GM12878 (cell line): Measurements from ENCODE around the gene DGKQ. TPM values are rescaled to one million over a fixed set of nuclear protein-coding genes. Genes with fewer than 3 reads are reported as not detected.

Source experiments
- ATAC-seq: fragments of 200-7000 bp; cut with Tn5 transposase; 3 replicates; pipeline ENCODE4 v1.9.1; 2020; ENCODE audit warnings: mild to moderate bottlenecking, moderate library complexity
- BruUV-seq: library from RNA; stranded (reverse); fragments of 400-500 nt; replicated peaks from 2 replicates; lab custom pipeline; 2021; lab: Mats Ljungman, UMichigan
- CTCF ChIA-PET: fragments of 300-600 bp; sonication (Branson Sonifier 250); formaldehyde crosslinking; extraction: SDS; loops from one replicate; lab custom pipeline; 2021; ENCODE audit warnings: inconsistent platforms; lab: Yijun Ruan, JAX
- POLR2A ChIA-PET: fragments of 350-600 bp; formaldehyde crosslinking; extraction: SDS; loops from one replicate; lab custom pipeline; 2021; ENCODE audit warnings: inconsistent platforms; lab: Charles Lee
- RAD21 ChIA-PET: fragments of 300-600 bp; sonication (Branson Sonifier 250); formaldehyde crosslinking; loops from one replicate; lab custom pipeline; 2023; ENCODE audit warnings: antibody characterized with exemption; ENCODE audit not compliant: unreplicated experiment; lab: Charles Lee
- SMC1A ChIA-PET: fragments of 300-600 bp; sonication (Branson Sonifier 250); formaldehyde crosslinking; loops from one replicate; lab custom pipeline; 2023; ENCODE audit not compliant: unreplicated experiment, uncharacterized antibody; lab: Charles Lee
- DNase-seq: peaks from one replicate; pipeline ENCODE4 v3.0.0-alpha.2; 2011; ENCODE audit warnings: low read depth, low spot score
- FAIRE-seq: peaks from 3 replicates; lab custom pipeline; 2011; peaks lifted over from hg19 to GRCh38; lab: Jason Lieb, UNC
- H2AFZ ChIP-seq: 2 replicates; pipeline ENCODE4 v1.6.0; 2011; ENCODE audit warnings: low read depth, low read length, control low read depth; ENCODE audit not compliant: control insufficient read depth
- H3K27ac ChIP-seq: 2 replicates; pipeline ENCODE4 v1.5.1; 2011; ENCODE audit warnings: control low read depth; ENCODE audit not compliant: control insufficient read depth, insufficient read depth
- H3K27me3 ChIP-seq, 2 experiments: replicated peaks in 1 of 2; 2 replicates each; pipeline versions ENCODE4 v1.6.0 to v1.6.1; 2011; ENCODE audit warnings: low read length in 1 of 2; ENCODE audit not compliant: control insufficient read depth in 2 of 2, insufficient read depth in 2 of 2
- H3K36me3 ChIP-seq, 2 experiments: 2 replicates each; pipeline ENCODE4 v1.5.1; 2011; ENCODE audit warnings: low read length in 1 of 2; ENCODE audit not compliant: control insufficient read depth in 2 of 2, insufficient read depth in 2 of 2
- H3K4me1 ChIP-seq: 2 replicates; pipeline ENCODE4 v1.6.1; 2011; ENCODE audit warnings: mild to moderate bottlenecking, low read length, moderate library complexity, mixed read lengths; ENCODE audit not compliant: control insufficient read depth, insufficient read depth
- H3K4me2 ChIP-seq: 2 replicates; pipeline ENCODE4 v1.6.0; 2011; ENCODE audit warnings: control low read depth; ENCODE audit not compliant: control insufficient read depth, insufficient read depth
- H3K4me3 ChIP-seq: fragments of 200-600 bp; sonication (generic); 2 replicates; pipeline ENCODE4 v1.5.1; 2016
- H3K79me2 ChIP-seq: 2 replicates; pipeline ENCODE4 v1.6.0; 2011; ENCODE audit warnings: low read length; ENCODE audit not compliant: control insufficient read depth, insufficient read depth
- H3K9ac ChIP-seq: 2 replicates; pipeline ENCODE4 v1.8.0; 2011; ENCODE audit warnings: low read length, control low read depth, mixed read lengths; ENCODE audit not compliant: control insufficient read depth, insufficient read depth
- H3K9me3 ChIP-seq: replicated peaks from 3 replicates; pipeline ENCODE4 v1.5.1; 2011; ENCODE audit warnings: mild to moderate bottlenecking, low read length; ENCODE audit not compliant: control insufficient read depth, insufficient read depth
- H4K20me1 ChIP-seq: 2 replicates; pipeline ENCODE4 v1.6.0; 2011; ENCODE audit not compliant: control insufficient read depth, insufficient read depth
- EP300 ChIP-seq, 2 experiments: fragments of 150-350 bp in 1 of 2; IDR thresholded peaks; 2 replicates each; pipeline ENCODE4 v1.6.1; 2011 to 2012; ENCODE audit warnings: low read depth in 2 of 2, low read length in 2 of 2, borderline replicate concordance in 1 of 2, improper control_type of control experiment in 1 of 2, inconsistent platforms in 1 of 2; ENCODE audit not compliant: control insufficient read depth in 1 of 2
- HCFC1 ChIP-seq: fragments of 150-350 bp; IDR thresholded peaks from 2 replicates; pipeline ENCODE4 v1.6.1; 2014; ENCODE audit warnings: low read length
- HDAC6 ChIP-seq: fragments of 200-600 bp; sonication (generic); IDR thresholded peaks from one replicate; pipeline ENCODE4 v1.8.0; 2017; ENCODE audit warnings: antibody characterized with exemption; ENCODE audit not compliant: unreplicated experiment
- JUND ChIP-seq: IDR thresholded peaks from 2 replicates; pipeline ENCODE4 v1.6.1; 2012; ENCODE audit warnings: low read depth, mild to moderate bottlenecking, low read length, improper control_type of control experiment, moderate library complexity
- MEF2B ChIP-seq: fragments of 450-650 bp; IDR thresholded peaks from 2 replicates; pipeline ENCODE4 v1.6.1; 2018; ENCODE audit warnings: mild to moderate bottlenecking, moderate library complexity; ENCODE audit not compliant: partially characterized antibody, poor library complexity, severe bottlenecking
- POLR2AphosphoS2 ChIP-seq: IDR thresholded peaks from 2 replicates; pipeline ENCODE4 v1.6.1; 2011; ENCODE audit warnings: low read depth, mild to moderate bottlenecking, low read length, improper control_type of control experiment, moderate library complexity
- TBL1XR1 ChIP-seq: IDR thresholded peaks from 2 replicates; pipeline ENCODE4 v1.6.1; 2012; ENCODE audit warnings: low read depth, low read length, improper control_type of control experiment
- ZZZ3 ChIP-seq: IDR thresholded peaks from 2 replicates; pipeline ENCODE4 v1.6.1; 2011; ENCODE audit warnings: low read depth; ENCODE audit not compliant: control insufficient read depth, insufficient read length
- WGBS: methylation state at CpG from one replicate; pipeline ENCODE4 v1.1.6; 2016; ENCODE audit warnings: low lambda C conversion rate; ENCODE audit not compliant: insufficient replicate concordance, insufficient coverage; ENCODE audit errors: missing lambda C conversion rate; 5-methylcytosine and 5-hydroxymethylcytosine counted together
- in situ Hi-C: fragments of 300-500 bp; cut with MboI; formaldehyde crosslinking; loops from 9 replicates; pipeline ENCODE4 v1.14.3; 2018; ENCODE audit warnings: mixed read lengths
- intact Hi-C: fragments of 100-400 bp; cut with micrococcal nuclease; formaldehyde crosslinking; loops from one replicate; pipeline ENCODE4 v1.14.2; 2022; ENCODE audit not compliant: unreplicated experiment
- polyA plus RNA-seq, 11 experiments: library from polyadenylated mRNA; depleted of rRNA in 4 of 11; unstranded in 6 of 11; stranded (reverse) in 5 of 11; fragments of >200 nt; fragmentation: Nextera tagmentation in 4 of 11; fragmentation: Illumina TruSeq in 1 of 11; extraction: Ambion mirVana in 4 of 11; extraction: Trizol in 1 of 11; gene quantifications; 1 replicate in 1 of 11; 2 replicates in 10 of 11; pipeline versions ENCODE4 v1.2.1 to v1.2.3, GENCODE V29; 2011 to 2016; ENCODE audit warnings: inconsistent platforms in 2 of 11, missing spikeins in 2 of 11, low read depth in 1 of 11
- total RNA-seq, 4 experiments: library from RNA; depleted of rRNA in 3 of 4; stranded (reverse); fragments of >200 nt in 3 of 4; fragmentation: Illumina TruSeq in 1 of 4; extraction: Trizol in 1 of 4; gene quantifications; 2 replicates each; pipeline versions ENCODE4 v1.2.1 to v1.2.3, GENCODE V29; 2013 to 2021
- TF ChIP-seq, protein P1 (sequence below): fragments of 150-350 bp; IDR thresholded peaks from 2 replicates; pipeline ENCODE4 v1.6.1; 2016; ENCODE audit warnings: low read depth, low read length
- TF ChIP-seq, protein P2 (sequence below): IDR thresholded peaks from 2 replicates; pipeline ENCODE4 v1.6.1; 2012; ENCODE audit warnings: mild to moderate bottlenecking, low read depth, low read length
- TF ChIP-seq, protein P3 (sequence below): fragments of 450-650 bp; IDR thresholded peaks from 2 replicates; pipeline ENCODE4 v1.6.1; 2017; ENCODE audit warnings: mild to moderate bottlenecking

DGKQ gene
- total and polyA plus RNA-seq, 10 of the 15 experiments (the other 5 are each of a cell fraction or from before 2014, with no cell fraction given), result 0.11 to 10.5 (median 1.4) TPM

DNA sequence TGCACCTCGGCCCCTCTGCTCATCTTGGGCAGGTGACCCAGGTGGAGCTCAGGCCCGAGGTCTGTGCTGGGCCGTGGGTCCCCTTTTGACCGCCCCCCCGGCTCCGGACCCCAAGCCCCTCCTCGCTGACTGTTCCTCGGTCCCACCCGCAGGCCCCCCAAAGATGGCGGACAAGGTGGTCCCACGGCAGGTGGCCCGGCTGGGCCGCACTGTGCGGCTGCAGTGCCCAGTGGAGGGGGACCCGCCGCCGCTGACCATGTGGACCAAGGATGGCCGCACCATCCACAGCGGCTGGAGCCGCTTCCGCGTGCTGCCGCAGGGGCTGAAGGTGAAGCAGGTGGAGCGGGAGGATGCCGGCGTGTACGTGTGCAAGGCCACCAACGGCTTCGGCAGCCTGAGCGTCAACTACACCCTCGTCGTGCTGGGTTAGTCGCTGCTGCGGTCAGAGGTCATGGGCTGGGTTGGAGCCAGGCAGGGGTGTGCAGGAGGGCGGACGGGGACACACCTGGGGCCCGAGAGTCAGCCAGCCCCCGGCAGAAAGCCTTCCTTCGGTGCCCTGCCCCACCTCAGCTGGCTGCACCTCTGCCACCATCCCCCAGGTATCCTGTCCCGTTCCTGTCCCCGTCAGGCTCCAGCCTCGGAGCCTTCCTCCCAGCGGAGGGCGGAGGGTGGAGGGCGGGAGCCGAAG, 48.8 kb upstream of the DGKQ start:
- H3K4me3 ChIP-seq, result no peak overlapping the region
- POLR2A ChIA-PET, result interaction anchor here (1.7 kb wide), 1 partner anchor 54 kb away, joined by 3 read pairs; no protein-coding TSS in a partner anchor
- H3K27me3 ChIP-seq, result no peaks in the 10 kb centered on the region
- SMC1A ChIA-PET, result no interaction called here
- H3K79me2 ChIP-seq, result no peaks in the 10 kb centered on the region
- 70% methylated on average over 35 of the region's 46 CpGs for WGBS
- RAD21 ChIA-PET, result no interaction called here
- CTCF ChIA-PET, result interaction anchor here (0.6 kb wide), 1 partner anchor 153 kb away, joined by 3 read pairs; no protein-coding TSS in a partner anchor
- DNase-seq, result no peak
- H3K4me1 ChIP-seq, result peaks cover 17% of the 10 kb centered on the region
- no peaks in the 10 kb centered on the region for H4K20me1 ChIP-seq
- in situ Hi-C loops, result no loop called here
- H3K27ac ChIP-seq, result no peak overlapping the region
- no peak overlapping the region for H3K9ac ChIP-seq
- FAIRE-seq, result no peak
- no peak overlapping the region for H2AFZ ChIP-seq
- H3K36me3 ChIP-seq, result no peaks in the 10 kb centered on the region
- no peaks in the 10 kb centered on the region for H3K9me3 ChIP-seq
- BruUV-seq, result no TSS peak
- ATAC-seq, result no peak
- peak overlapping the region; percentile 44; the same call in 1 of the 2 replicates for H3K4me2 ChIP-seq
- intact Hi-C loops, result no loop called here
- TF ChIP-seq TBL1XR1, result no peak
- TF ChIP-seq, protein P1, sequence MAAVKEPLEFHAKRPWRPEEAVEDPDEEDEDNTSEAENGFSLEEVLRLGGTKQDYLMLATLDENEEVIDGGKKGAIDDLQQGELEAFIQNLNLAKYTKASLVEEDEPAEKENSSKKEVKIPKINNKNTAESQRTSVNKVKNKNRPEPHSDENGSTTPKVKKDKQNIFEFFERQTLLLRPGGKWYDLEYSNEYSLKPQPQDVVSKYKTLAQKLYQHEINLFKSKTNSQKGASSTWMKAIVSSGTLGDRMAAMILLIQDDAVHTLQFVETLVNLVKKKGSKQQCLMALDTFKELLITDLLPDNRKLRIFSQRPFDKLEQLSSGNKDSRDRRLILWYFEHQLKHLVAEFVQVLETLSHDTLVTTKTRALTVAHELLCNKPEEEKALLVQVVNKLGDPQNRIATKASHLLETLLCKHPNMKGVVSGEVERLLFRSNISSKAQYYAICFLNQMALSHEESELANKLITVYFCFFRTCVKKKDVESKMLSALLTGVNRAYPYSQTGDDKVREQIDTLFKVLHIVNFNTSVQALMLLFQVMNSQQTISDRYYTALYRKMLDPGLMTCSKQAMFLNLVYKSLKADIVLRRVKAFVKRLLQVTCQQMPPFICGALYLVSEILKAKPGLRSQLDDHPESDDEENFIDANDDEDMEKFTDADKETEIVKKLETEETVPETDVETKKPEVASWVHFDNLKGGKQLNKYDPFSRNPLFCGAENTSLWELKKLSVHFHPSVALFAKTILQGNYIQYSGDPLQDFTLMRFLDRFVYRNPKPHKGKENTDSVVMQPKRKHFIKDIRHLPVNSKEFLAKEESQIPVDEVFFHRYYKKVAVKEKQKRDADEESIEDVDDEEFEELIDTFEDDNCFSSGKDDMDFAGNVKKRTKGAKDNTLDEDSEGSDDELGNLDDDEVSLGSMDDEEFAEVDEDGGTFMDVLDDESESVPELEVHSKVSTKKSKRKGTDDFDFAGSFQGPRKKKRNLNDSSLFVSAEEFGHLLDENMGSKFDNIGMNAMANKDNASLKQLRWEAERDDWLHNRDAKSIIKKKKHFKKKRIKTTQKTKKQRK, result no peak
- no peak for TF ChIP-seq POLR2AphosphoS2
- no peak for TF ChIP-seq HCFC1
- TF ChIP-seq, protein P2, sequence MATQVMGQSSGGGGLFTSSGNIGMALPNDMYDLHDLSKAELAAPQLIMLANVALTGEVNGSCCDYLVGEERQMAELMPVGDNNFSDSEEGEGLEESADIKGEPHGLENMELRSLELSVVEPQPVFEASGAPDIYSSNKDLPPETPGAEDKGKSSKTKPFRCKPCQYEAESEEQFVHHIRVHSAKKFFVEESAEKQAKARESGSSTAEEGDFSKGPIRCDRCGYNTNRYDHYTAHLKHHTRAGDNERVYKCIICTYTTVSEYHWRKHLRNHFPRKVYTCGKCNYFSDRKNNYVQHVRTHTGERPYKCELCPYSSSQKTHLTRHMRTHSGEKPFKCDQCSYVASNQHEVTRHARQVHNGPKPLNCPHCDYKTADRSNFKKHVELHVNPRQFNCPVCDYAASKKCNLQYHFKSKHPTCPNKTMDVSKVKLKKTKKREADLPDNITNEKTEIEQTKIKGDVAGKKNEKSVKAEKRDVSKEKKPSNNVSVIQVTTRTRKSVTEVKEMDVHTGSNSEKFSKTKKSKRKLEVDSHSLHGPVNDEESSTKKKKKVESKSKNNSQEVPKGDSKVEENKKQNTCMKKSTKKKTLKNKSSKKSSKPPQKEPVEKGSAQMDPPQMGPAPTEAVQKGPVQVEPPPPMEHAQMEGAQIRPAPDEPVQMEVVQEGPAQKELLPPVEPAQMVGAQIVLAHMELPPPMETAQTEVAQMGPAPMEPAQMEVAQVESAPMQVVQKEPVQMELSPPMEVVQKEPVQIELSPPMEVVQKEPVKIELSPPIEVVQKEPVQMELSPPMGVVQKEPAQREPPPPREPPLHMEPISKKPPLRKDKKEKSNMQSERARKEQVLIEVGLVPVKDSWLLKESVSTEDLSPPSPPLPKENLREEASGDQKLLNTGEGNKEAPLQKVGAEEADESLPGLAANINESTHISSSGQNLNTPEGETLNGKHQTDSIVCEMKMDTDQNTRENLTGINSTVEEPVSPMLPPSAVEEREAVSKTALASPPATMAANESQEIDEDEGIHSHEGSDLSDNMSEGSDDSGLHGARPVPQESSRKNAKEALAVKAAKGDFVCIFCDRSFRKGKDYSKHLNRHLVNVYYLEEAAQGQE, result no peak
- no peak for TF ChIP-seq ZZZ3
- TF ChIP-seq HDAC6, result no peak
- TF ChIP-seq JUND, result no peak
- TF ChIP-seq MEF2B, result no peak
- TF ChIP-seq, protein P3, sequence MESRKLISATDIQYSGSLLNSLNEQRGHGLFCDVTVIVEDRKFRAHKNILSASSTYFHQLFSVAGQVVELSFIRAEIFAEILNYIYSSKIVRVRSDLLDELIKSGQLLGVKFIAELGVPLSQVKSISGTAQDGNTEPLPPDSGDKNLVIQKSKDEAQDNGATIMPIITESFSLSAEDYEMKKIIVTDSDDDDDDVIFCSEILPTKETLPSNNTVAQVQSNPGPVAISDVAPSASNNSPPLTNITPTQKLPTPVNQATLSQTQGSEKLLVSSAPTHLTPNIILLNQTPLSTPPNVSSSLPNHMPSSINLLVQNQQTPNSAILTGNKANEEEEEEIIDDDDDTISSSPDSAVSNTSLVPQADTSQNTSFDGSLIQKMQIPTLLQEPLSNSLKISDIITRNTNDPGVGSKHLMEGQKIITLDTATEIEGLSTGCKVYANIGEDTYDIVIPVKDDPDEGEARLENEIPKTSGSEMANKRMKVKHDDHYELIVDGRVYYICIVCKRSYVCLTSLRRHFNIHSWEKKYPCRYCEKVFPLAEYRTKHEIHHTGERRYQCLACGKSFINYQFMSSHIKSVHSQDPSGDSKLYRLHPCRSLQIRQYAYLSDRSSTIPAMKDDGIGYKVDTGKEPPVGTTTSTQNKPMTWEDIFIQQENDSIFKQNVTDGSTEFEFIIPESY, result no peak
- TF ChIP-seq EP300 (IDR thresholded peaks at IDR 0.05; ENCODE audit: borderline replicate concordance in 1 of 2, control insufficient read depth in 1 of 2, low read depth in 2 of 2, low read length in 2 of 2), result no peak
